HepG2 (cell line): ENCODE data around the gene IFITM10. TPM values are rescaled to one million over a fixed set of nuclear protein-coding genes. Genes with fewer than 3 reads are reported as not detected.
A peak's percentile ranks its signal among the peaks of the same experiment; 100 is the strongest.

Source experiments
- ATF7 ChIP-seq, 2 experiments: fragments of 450-650 bp in 1 of 2; sonication (generic) in 1 of 2; formaldehyde crosslinking in 1 of 2; IDR thresholded peaks; 2 replicates each; pipeline versions ENCODE4 v1.4.0 to v1.6.1; 2016 to 2020; ENCODE audit warnings: antibody characterized with exemption in 1 of 2, mild to moderate bottlenecking in 1 of 2, missing genetic modification reagents in 1 of 2
- DMAP1 ChIP-seq: IDR thresholded peaks from 2 replicates; pipeline ENCODE4 v1.6.1; 2016
- HDAC2 ChIP-seq: sonication (generic); formaldehyde crosslinking; IDR thresholded peaks from 2 replicates; pipeline ENCODE4 v1.4.0; 2020; ENCODE audit warnings: missing genetic modification reagents
- HOXA9 ChIP-seq: sonication (generic); formaldehyde crosslinking; IDR thresholded peaks from 2 replicates; pipeline ENCODE4 v1.8.1; 2022; ENCODE audit warnings: missing genetic modification reagents, mild to moderate bottlenecking, moderate library complexity, borderline replicate concordance
- IRF2 ChIP-seq: IDR thresholded peaks from 2 replicates; pipeline ENCODE4 v1.6.1; 2018; ENCODE audit warnings: missing genetic modification reagents, missing compliant biosample characterization
- KLF9 ChIP-seq: IDR thresholded peaks from 2 replicates; pipeline ENCODE4 v1.6.1; 2016; ENCODE audit warnings: low read depth
- MZF1 ChIP-seq: sonication (generic); formaldehyde crosslinking; IDR thresholded peaks from 2 replicates; pipeline ENCODE4 v1.8.1; 2023; ENCODE audit warnings: mild to moderate bottlenecking, missing genetic modification reagents, borderline replicate concordance
- PCBP2 ChIP-seq: fragments of 200-400 bp; formaldehyde crosslinking; optimal IDR thresholded peaks from 2 replicates; pipeline ENCODE3; 2018; ENCODE audit warnings: low read length, low read depth; ENCODE audit not compliant: poor library complexity, severe bottlenecking
- PLRG1 ChIP-seq: fragments of 450-650 bp; conservative IDR thresholded peaks from 2 replicates; pipeline ENCODE4 v1.6.1; 2016
- SAP130 ChIP-seq: IDR thresholded peaks from 2 replicates; pipeline ENCODE4 v1.6.1; 2016; ENCODE audit warnings: low read depth
- SMAD9 ChIP-seq: sonication (generic); formaldehyde crosslinking; IDR thresholded peaks from 2 replicates; pipeline ENCODE4 v1.5.1; 2020; ENCODE audit warnings: mild to moderate bottlenecking, missing genetic modification reagents
- SRY ChIP-seq: sonication (generic); formaldehyde crosslinking; IDR thresholded peaks from 2 replicates; pipeline ENCODE4 v1.8.0; 2022; ENCODE audit warnings: mild to moderate bottlenecking, missing genetic modification reagents
- ZNF446 ChIP-seq: sonication (generic); formaldehyde crosslinking; IDR thresholded peaks from 2 replicates; pipeline ENCODE4 v1.5.0; 2020; ENCODE audit warnings: mild to moderate bottlenecking, missing genetic modification reagents
- ZNF556 ChIP-seq: sonication (generic); formaldehyde crosslinking; IDR thresholded peaks from 2 replicates; pipeline ENCODE4 v1.4.0; 2020; ENCODE audit warnings: mild to moderate bottlenecking, missing genetic modification reagents, borderline replicate concordance
- ZNF766 ChIP-seq: sonication (generic); formaldehyde crosslinking; IDR thresholded peaks from 2 replicates; pipeline ENCODE4 v1.5.0; 2020; ENCODE audit warnings: missing genetic modification reagents, borderline replicate concordance
- ZSCAN31 ChIP-seq: sonication (generic); formaldehyde crosslinking; IDR thresholded peaks from 2 replicates; pipeline ENCODE4 v1.5.0; 2020; ENCODE audit warnings: low read depth, mild to moderate bottlenecking, missing genetic modification reagents
- polyA plus RNA-seq, 8 experiments: library from polyadenylated mRNA; depleted of rRNA in 3 of 8; stranded (reverse) in 7 of 8; unstranded in 1 of 8; fragments of >200 nt; fragmentation: Illumina TruSeq in 4 of 8; extraction: Trizol in 4 of 8; gene quantifications; 2 replicates each; pipeline versions ENCODE4 v1.2.1 to v1.2.3, GENCODE V29; 2011 to 2016; ENCODE audit warnings: low read depth in 4 of 8, missing spikeins in 1 of 8, mixed read lengths in 1 of 8; ENCODE audit not compliant: insufficient read depth in 1 of 8
- total RNA-seq, 5 experiments: library from RNA; depleted of rRNA; stranded (reverse); fragments of >200 nt; fragmentation: Illumina TruSeq; extraction: Trizol; gene quantifications; 2 replicates each; pipeline ENCODE4 v1.2.3, GENCODE V29; 2016; ENCODE audit warnings: low read depth in 1 of 5
- TF ChIP-seq, protein P1 (sequence below): sonication (generic); formaldehyde crosslinking; IDR thresholded peaks from 2 replicates; pipeline ENCODE4 v1.5.1; 2020; ENCODE audit warnings: mild to moderate bottlenecking, missing genetic modification reagents, borderline replicate concordance
- TF ChIP-seq, protein P2 (sequence below): fragments of 450-650 bp; IDR thresholded peaks from 2 replicates; pipeline ENCODE4 v1.6.1; 2017; ENCODE audit warnings: mild to moderate bottlenecking

The IFITM10 gene
- total and polyA plus RNA-seq, 2 of the 13 experiments (the other 11 are each of a cell fraction or from before 2014, with no cell fraction given), result 0.09 to 0.13 TPM

DNA sequence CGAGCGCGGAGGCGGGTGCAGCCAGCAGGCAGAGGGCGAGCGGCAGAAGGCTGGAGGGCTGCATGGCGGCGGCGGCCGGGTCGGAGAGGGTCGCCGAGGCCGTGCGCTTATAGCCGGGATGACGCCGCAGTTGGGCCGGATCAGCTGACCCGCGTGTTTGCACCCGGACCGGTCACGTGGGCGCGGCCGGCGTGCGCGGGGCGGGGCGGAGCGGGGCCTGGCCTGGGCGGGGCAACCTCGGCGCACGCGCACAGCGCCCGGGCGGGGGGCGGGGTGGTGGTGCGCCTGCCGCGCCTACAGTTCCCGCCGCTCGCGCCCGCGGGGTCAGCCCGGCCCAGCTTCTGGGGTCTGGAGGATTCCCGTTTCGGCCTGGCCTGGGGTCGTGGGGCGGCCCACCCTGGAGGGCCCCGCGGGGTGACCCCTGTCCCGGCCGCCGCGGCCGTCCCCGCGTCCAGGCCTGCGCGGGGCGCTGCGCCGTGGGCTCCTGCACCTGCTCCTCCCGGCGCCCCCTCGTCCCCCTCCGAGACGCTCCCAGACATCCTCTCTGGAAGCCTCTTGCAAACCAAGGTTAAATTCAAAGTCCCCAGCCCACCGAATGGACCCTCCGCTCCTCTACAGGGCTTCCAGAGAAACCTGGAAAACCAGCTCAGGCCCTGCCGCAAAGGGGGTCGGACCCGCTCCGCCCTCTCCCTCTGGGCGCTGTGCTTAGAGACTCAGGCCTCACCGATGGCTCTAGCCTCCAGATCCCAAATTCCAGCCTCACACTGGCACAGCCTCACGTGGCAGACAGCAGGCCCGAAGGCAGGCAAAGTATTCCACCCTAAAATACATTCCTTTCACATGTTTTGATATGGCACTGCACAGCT lies 13.6 kb upstream of the IFITM10 start, which contains the start of gene CTSD (continued):
- TF ChIP-seq, protein P1, sequence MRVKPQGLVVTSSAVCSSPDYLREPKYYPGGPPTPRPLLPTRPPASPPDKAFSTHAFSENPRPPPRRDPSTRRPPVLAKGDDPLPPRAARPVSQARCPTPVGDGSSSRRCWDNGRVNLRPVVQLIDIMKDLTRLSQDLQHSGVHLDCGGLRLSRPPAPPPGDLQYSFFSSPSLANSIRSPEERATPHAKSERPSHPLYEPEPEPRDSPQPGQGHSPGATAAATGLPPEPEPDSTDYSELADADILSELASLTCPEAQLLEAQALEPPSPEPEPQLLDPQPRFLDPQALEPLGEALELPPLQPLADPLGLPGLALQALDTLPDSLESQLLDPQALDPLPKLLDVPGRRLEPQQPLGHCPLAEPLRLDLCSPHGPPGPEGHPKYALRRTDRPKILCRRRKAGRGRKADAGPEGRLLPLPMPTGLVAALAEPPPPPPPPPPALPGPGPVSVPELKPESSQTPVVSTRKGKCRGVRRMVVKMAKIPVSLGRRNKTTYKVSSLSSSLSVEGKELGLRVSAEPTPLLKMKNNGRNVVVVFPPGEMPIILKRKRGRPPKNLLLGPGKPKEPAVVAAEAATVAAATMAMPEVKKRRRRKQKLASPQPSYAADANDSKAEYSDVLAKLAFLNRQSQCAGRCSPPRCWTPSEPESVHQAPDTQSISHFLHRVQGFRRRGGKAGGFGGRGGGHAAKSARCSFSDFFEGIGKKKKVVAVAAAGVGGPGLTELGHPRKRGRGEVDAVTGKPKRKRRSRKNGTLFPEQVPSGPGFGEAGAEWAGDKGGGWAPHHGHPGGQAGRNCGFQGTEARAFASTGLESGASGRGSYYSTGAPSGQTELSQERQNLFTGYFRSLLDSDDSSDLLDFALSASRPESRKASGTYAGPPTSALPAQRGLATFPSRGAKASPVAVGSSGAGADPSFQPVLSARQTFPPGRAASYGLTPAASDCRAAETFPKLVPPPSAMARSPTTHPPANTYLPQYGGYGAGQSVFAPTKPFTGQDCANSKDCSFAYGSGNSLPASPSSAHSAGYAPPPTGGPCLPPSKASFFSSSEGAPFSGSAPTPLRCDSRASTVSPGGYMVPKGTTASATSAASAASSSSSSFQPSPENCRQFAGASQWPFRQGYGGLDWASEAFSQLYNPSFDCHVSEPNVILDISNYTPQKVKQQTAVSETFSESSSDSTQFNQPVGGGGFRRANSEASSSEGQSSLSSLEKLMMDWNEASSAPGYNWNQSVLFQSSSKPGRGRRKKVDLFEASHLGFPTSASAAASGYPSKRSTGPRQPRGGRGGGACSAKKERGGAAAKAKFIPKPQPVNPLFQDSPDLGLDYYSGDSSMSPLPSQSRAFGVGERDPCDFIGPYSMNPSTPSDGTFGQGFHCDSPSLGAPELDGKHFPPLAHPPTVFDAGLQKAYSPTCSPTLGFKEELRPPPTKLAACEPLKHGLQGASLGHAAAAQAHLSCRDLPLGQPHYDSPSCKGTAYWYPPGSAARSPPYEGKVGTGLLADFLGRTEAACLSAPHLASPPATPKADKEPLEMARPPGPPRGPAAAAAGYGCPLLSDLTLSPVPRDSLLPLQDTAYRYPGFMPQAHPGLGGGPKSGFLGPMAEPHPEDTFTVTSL (CRISPR knock-in tag), result no peak
- TF ChIP-seq ZSCAN31 (CRISPR knock-in tag), result peak; percentile 50
- no peak for TF ChIP-seq HOXA9 (CRISPR knock-in tag)
- TF ChIP-seq ZNF556 (CRISPR knock-in tag), result no peak
- TF ChIP-seq PLRG1, result no peak
- TF ChIP-seq ZNF766 (CRISPR knock-in tag), result no peak
- TF ChIP-seq PCBP2, result no peak
- no peak for TF ChIP-seq HDAC2 (CRISPR knock-in tag)
- TF ChIP-seq SAP130 (CRISPR knock-in tag), result peak; percentile 92
- TF ChIP-seq DMAP1 (CRISPR knock-in tag), result peak; percentile 42; the same call in 1 of the 2 replicates
- no peak for TF ChIP-seq KLF9
- no peak for TF ChIP-seq IRF2 (CRISPR knock-in tag)
- TF ChIP-seq ATF7 (IDR thresholded peaks at IDR 0.05), result no peak
- TF ChIP-seq ATF7 (CRISPR knock-in tag; IDR thresholded peaks at IDR 0.05), result no peak
- TF ChIP-seq, protein P2, sequence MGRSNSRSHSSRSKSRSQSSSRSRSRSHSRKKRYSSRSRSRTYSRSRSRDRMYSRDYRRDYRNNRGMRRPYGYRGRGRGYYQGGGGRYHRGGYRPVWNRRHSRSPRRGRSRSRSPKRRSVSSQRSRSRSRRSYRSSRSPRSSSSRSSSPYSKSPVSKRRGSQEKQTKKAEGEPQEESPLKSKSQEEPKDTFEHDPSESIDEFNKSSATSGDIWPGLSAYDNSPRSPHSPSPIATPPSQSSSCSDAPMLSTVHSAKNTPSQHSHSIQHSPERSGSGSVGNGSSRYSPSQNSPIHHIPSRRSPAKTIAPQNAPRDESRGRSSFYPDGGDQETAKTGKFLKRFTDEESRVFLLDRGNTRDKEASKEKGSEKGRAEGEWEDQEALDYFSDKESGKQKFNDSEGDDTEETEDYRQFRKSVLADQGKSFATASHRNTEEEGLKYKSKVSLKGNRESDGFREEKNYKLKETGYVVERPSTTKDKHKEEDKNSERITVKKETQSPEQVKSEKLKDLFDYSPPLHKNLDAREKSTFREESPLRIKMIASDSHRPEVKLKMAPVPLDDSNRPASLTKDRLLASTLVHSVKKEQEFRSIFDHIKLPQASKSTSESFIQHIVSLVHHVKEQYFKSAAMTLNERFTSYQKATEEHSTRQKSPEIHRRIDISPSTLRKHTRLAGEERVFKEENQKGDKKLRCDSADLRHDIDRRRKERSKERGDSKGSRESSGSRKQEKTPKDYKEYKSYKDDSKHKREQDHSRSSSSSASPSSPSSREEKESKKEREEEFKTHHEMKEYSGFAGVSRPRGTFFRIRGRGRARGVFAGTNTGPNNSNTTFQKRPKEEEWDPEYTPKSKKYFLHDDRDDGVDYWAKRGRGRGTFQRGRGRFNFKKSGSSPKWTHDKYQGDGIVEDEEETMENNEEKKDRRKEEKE, result no peak
- no peak for TF ChIP-seq ZNF446 (CRISPR knock-in tag)
- peak; percentile 62 for TF ChIP-seq SRY (CRISPR knock-in tag)
- no peak for TF ChIP-seq MZF1 (CRISPR knock-in tag)
- TF ChIP-seq SMAD9 (CRISPR knock-in tag), result no peak
